ENCODE results near the gene ABHD10.
"Not testable (repeated sequence)": the region's sequence is repeated elsewhere in the genome, so short reads cannot be mapped to it uniquely, and the experiment has no call there.

The ABHD10 gene

GRCh38 chr3:112035241-112035640 is 56.4 kb downstream of the ABHD10 start:
- no peak for DNase-seq

GRCh38 chr3:112037194-112037593 is 58.4 kb downstream of the ABHD10 start:
- not testable (repeated sequence) for DNase-seq

- DNase-seq = no peak
Measured at GRCh38 chr3:112038863-112039262, 60.0 kb downstream of the ABHD10 start.

GRCh38 chr3:112041321-112041720 is 62.5 kb downstream of the ABHD10 start:
- no peak for DNase-seq

GRCh38 chr3:112042842-112043280 is 64.0 kb downstream of the ABHD10 start:
- peak; percentile 96 for DNase-seq

Data from NCI-H1105 (cell line).